Measurements from ENCODE around the gene ERC2.

The ERC2 gene

GRCh38 chr3:55500555-55501330 lies 967.5 kb downstream of the ERC2 start:
- DNase-seq = peak; percentile 42 to 79 (median 70)

GRCh38 chr3:55498520-55498919 lies 969.7 kb downstream of the ERC2 start:
- DNase-seq = no peak

GRCh38 chr3:55497250-55497649 lies 971.0 kb downstream of the ERC2 start:
- no peak for DNase-seq

- DNase-seq = no peak
These were observed 973.3 kb downstream of the ERC2 start for GRCh38 chr3:55494976-55495375.

- DNase-seq = no peak
These were observed 975.3 kb downstream of the ERC2 start for GRCh38 chr3:55492976-55493375.

- no peak for DNase-seq
These were observed 976.9 kb downstream of the ERC2 start for GRCh38 chr3:55491296-55491816.

GRCh38 chr3:55490276-55490913 lies 977.9 kb downstream of the ERC2 start:
- no peak for DNase-seq

GRCh38 chr3:55489798-55490132 lies 978.5 kb downstream of the ERC2 start:
- DNase-seq = no peak

GRCh38 chr3:55488398-55489055 lies 979.7 kb downstream of the ERC2 start:
- DNase-seq = peak; percentile 71 to 79 (median 74)

- peak; percentile 33 to 51 (median 35) for DNase-seq
These were observed 980.7 kb downstream of the ERC2 start for GRCh38 chr3:55487381-55488241.

- peak; percentile 52 to 56 (median 53) for DNase-seq
These were observed 981.3 kb downstream of the ERC2 start, which contains the start of gene WNT5A for GRCh38 chr3:55486857-55487380. WNT5A (minus strand) TSS chr3:55487306; CDS start chr3:55486985, 321 bp downstream.

GRCh38 chr3:55486101-55486856 lies 982.0 kb downstream of the ERC2 start:
- DNase-seq = peak in 2 of 3 donors; percentile 20 to 26

- peak; percentile 79 to 92 (median 87) for DNase-seq
These were observed 983.2 kb downstream of the ERC2 start for GRCh38 chr3:55484801-55485791.

- DNase-seq = no peak
These were observed 984.0 kb downstream of the ERC2 start for GRCh38 chr3:55484191-55484689.

GRCh38 chr3:55483196-55484095 lies 984.8 kb downstream of the ERC2 start:
- no peak for DNase-seq

- DNase-seq = peak in 1 of 3 donors; percentile 17
These were observed 985.6 kb downstream of the ERC2 start for GRCh38 chr3:55482496-55483195.

GRCh38 chr3:55481744-55482495 lies 986.3 kb downstream of the ERC2 start:
- peak; percentile 38 to 57 (median 39) for DNase-seq
